CD4-positive, alpha-beta T cell (primary cell): Measurements from ENCODE around the gene HIP1. TPM values are rescaled to one million over a fixed set of nuclear protein-coding genes. Genes with fewer than 3 reads are reported as not detected.

Experiments
- ATAC-seq: fragments of 200-7000 bp; cut with Tn5 transposase; one replicate; pipeline ENCODE4 v1.10.0; 2022; ENCODE audit warnings: mild to moderate bottlenecking; ENCODE audit not compliant: poor library complexity
- CTCF ChIA-PET: fragments of 350-600 bp; sonication (Branson Sonifier 250); formaldehyde crosslinking; loops from one replicate; lab custom pipeline; 2021; ENCODE audit warnings: antibody characterized with exemption, inconsistent platforms; lab: Charles Lee
- POLR2A ChIA-PET: fragments of 350-600 bp; sonication (Branson Sonifier 250); formaldehyde crosslinking; loops from one replicate; lab custom pipeline; 2021; ENCODE audit warnings: antibody characterized with exemption, inconsistent platforms; lab: Charles Lee
- DNase-seq, 14 experiments: peaks; one replicate each; pipeline ENCODE4 v3.0.0-alpha.2; 2013 to 2020; ENCODE audit warnings: mixed read lengths in 2 of 14
- H3K27ac ChIP-seq, 2 donors: one replicate each; pipeline versions ENCODE4 v1.5.1 to v1.7.0; 2013; ENCODE audit warnings: low read length in 2 of 2, low read depth in 1 of 2, mild to moderate bottlenecking in 1 of 2
- H3K27me3 ChIP-seq, 2 experiments: 1 replicate in 1 of 2; 2 replicates in 1 of 2; pipeline versions ENCODE4 v1.6.1 to v1.7.0; 2013; ENCODE audit warnings: low read length in 2 of 2, control low read depth in 1 of 2, mild to moderate bottlenecking in 1 of 2, moderate library complexity in 1 of 2; ENCODE audit not compliant: insufficient read depth in 2 of 2, control insufficient read depth in 1 of 2
- H3K36me3 ChIP-seq: one replicate; pipeline ENCODE4 v1.6.1; 2013; ENCODE audit warnings: low read length, control low read depth; ENCODE audit not compliant: insufficient read depth
- H3K4me1 ChIP-seq: one replicate; pipeline ENCODE4 v1.6.1; 2013; ENCODE audit warnings: low read length, control low read depth; ENCODE audit not compliant: insufficient read depth
- H3K4me3 ChIP-seq: one replicate; pipeline ENCODE4 v1.5.1; 2013; ENCODE audit warnings: mild to moderate bottlenecking, low read length, moderate library complexity
- H3K9me3 ChIP-seq, 2 experiments: 1 replicate in 1 of 2; 2 replicates in 1 of 2; pipeline versions ENCODE4 v1.6.1 to v1.7.0; 2013; ENCODE audit warnings: low read length in 2 of 2, mild to moderate bottlenecking in 2 of 2, control low read depth in 1 of 2, moderate library complexity in 1 of 2; ENCODE audit not compliant: control insufficient read depth in 1 of 2, insufficient read depth in 1 of 2
- H3K27ac Mint-ChIP-seq: one replicate; pipeline ENCODE4 v1.8.0; 2020; ENCODE audit warnings: mixed read lengths
- H3K27me3 Mint-ChIP-seq: one replicate; pipeline ENCODE4 v1.8.0; 2021; ENCODE audit warnings: mixed read lengths
- H3K36me3 Mint-ChIP-seq: one replicate; pipeline ENCODE4 v1.8.0; 2021; ENCODE audit warnings: low read depth, mixed read lengths
- H3K4me1 Mint-ChIP-seq: one replicate; pipeline ENCODE4 v1.8.0; 2021; ENCODE audit warnings: low read depth, mixed read lengths
- H3K4me3 Mint-ChIP-seq: one replicate; pipeline ENCODE4 v1.8.0; 2020; ENCODE audit warnings: mild to moderate bottlenecking, mixed read lengths
- H3K9me3 Mint-ChIP-seq: one replicate; pipeline ENCODE4 v1.8.0; 2020; ENCODE audit warnings: mixed read lengths
- CTCF ChIP-seq: fragments of 200-600 bp; IDR thresholded peaks from one replicate; pipeline ENCODE4 v1.8.0; 2022; ENCODE audit warnings: antibody characterized with exemption, mild to moderate bottlenecking
- intact Hi-C, 2 experiments: fragments of 100-400 bp; cut with DNase I in 1 of 2; cut with micrococcal nuclease in 1 of 2; formaldehyde crosslinking; loops; one replicate each; pipeline versions ENCODE4 v1.15.1 to v1.9.0; 2023 to 2025; cut with DNase I, micrococcal nuclease
- total RNA-seq, 174 experiments: library from RNA in 2 of 174; stranded (reverse) in 2 of 174; gene quantifications; one replicate each; pipeline ENCODE4 v1.2.3 and lab custom pipeline; 2021 to 2026

Gene HIP1
- total RNA-seq, 2 experiments from 2014 or later, result 1.5 to 1.7 TPM

GRCh38 chr7:75658802-75659201 lies 79.9 kb downstream of the HIP1 start:
- POLR2A ChIA-PET, result interaction anchor here (0.7 kb wide), 1 partner anchor 343 kb away, joined by 3 read pairs; no protein-coding TSS in a partner anchor
- Histone ChIP-seq H3K9me3 (no peaks in the 10 kb centered on the region), H3K4me1 (no peaks in the 10 kb centered on the region), H3K27ac (no peak overlapping the region), H3K36me3 (no peaks in the 10 kb centered on the region), H3K4me3 (no peak overlapping the region), H3K27me3 (no peaks in the 10 kb centered on the region)
- no peak for DNase-seq
- Mint-ChIP-seq H3K4me3 (no peak overlapping the region), H3K36me3 (no peaks in the 10 kb centered on the region), H3K27me3 (no peaks in the 10 kb centered on the region), H3K9me3 (no peaks in the 10 kb centered on the region), H3K27ac (no peak overlapping the region), H3K4me1 (no peaks in the 10 kb centered on the region)
- intact Hi-C loops, result no loop called here
- CTCF ChIA-PET, result no interaction called here
- no peak for ATAC-seq
- no peak for TF ChIP-seq CTCF

- no peak for ATAC-seq
- Histone ChIP-seq H3K9me3 (no peaks in the 10 kb centered on the region), H3K4me1 (no peaks in the 10 kb centered on the region), H3K27me3 (no peaks in the 10 kb centered on the region), H3K36me3 (no peaks in the 10 kb centered on the region), H3K27ac (no peak overlapping the region), H3K4me3 (no peak overlapping the region)
- Mint-ChIP-seq H3K9me3 (no peaks in the 10 kb centered on the region), H3K4me1 (no peaks in the 10 kb centered on the region), H3K27me3 (no peaks in the 10 kb centered on the region), H3K27ac (no peak overlapping the region), H3K4me3 (no peak overlapping the region), H3K36me3 (no peaks in the 10 kb centered on the region)
- no peak for DNase-seq
- TF ChIP-seq CTCF, result no peak
- POLR2A ChIA-PET, result interaction anchor here (0.7 kb wide), 1 partner anchor 343 kb away, joined by 3 read pairs; no protein-coding TSS in a partner anchor
- intact Hi-C loops, result no loop called here
- CTCF ChIA-PET, result no interaction called here
Observed at GRCh38 chr7:75658369-75658768, 80.4 kb downstream of the HIP1 start.

- ATAC-seq (no peak), DNase-seq (no peak)
- Mint-ChIP-seq H3K4me3 (no peak overlapping the region), H3K9me3 (no peaks in the 10 kb centered on the region), H3K27me3 (no peaks in the 10 kb centered on the region), H3K27ac (no peak overlapping the region), H3K4me1 (no peaks in the 10 kb centered on the region), H3K36me3 (no peaks in the 10 kb centered on the region)
- TF ChIP-seq CTCF, result no peak
- Histone ChIP-seq H3K36me3 (no peaks in the 10 kb centered on the region), H3K4me3 (no peak overlapping the region), H3K9me3 (no peaks in the 10 kb centered on the region), H3K27ac (no peak overlapping the region), H3K27me3 (no peaks in the 10 kb centered on the region), H3K4me1 (no peaks in the 10 kb centered on the region)
- ChIA-PET POLR2A (no interaction called here), CTCF (no interaction called here)
- intact Hi-C loops, result no loop called here
Observed at GRCh38 chr7:75657866-75658265, 80.9 kb downstream of the HIP1 start.
